ENCODE measurements around the gene SOX12. TPM values are rescaled to one million over a fixed set of nuclear protein-coding genes. Genes with fewer than 3 reads are reported as not detected.
A peak's percentile ranks its signal among the peaks of the same experiment; 100 is the strongest.
"Not testable (repeated sequence)": the region's sequence is repeated elsewhere in the genome, so short reads cannot be mapped to it uniquely, and the experiment has no call there.

SOX12 gene
- total and polyA plus RNA-seq, 2 experiments from 2014 or later: 6.9 to 15.4 TPM

DNA sequence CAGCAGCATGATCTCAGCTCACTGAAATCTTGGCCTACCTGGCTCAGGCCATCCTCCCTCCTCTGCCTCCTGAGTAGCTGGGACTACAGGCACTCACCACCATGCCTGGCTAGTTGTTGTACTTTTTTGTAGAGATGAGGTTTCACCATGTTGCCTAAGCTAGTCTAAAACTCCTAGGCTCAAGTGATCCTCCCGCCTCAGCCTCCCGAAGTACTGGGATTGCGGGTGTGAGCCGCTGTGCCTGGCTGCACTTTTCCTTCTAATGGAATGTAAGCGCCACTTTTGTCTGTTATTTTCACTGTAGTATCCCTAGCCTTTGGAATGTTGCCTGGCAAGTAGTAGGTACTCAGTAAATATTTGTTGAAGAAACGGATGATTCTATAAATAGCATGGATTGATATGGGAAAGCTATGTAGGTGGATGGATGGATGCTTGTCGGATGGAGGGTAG lies 44.8 kb downstream of the SOX12 start:
- Histone ChIP-seq H3K9me3 (ENCODE audit: low read depth) (no peaks in the 10 kb centered on the region), H3K9me2 (replicated peaks; ENCODE audit: insufficient read depth) (no peaks in the 10 kb centered on the region), H3K4me2 (no peak overlapping the region), H3K27ac (peak overlapping the region; percentile 89), H3K4me3 (no peak overlapping the region), H3K4me1 (ENCODE audit: insufficient read depth) (peaks cover 43% of the 10 kb centered on the region), H3K79me2 (no peaks in the 10 kb centered on the region), H3K27me3 (no peaks in the 10 kb centered on the region), H4K20me1 (ENCODE audit: insufficient read depth, poor library complexity, severe bottlenecking) (no peaks in the 10 kb centered on the region), H3K36me3 (replicated peaks; ENCODE audit: insufficient read depth, low read depth) (no peaks in the 10 kb centered on the region), H2AFZ (no peak overlapping the region)
- peak; percentile 61 for DNase-seq (ENCODE audit: low spot score)
- TF ChIP-seq EZH2phosphoT487 (IDR thresholded peaks at IDR 0.05; ENCODE audit: low read depth, severe bottlenecking, unreplicated experiment) (no peak), EZH2 (IDR thresholded peaks at IDR 0.05; ENCODE audit: borderline replicate concordance) (no peak)
- TF ChIP-seq, protein P1, sequence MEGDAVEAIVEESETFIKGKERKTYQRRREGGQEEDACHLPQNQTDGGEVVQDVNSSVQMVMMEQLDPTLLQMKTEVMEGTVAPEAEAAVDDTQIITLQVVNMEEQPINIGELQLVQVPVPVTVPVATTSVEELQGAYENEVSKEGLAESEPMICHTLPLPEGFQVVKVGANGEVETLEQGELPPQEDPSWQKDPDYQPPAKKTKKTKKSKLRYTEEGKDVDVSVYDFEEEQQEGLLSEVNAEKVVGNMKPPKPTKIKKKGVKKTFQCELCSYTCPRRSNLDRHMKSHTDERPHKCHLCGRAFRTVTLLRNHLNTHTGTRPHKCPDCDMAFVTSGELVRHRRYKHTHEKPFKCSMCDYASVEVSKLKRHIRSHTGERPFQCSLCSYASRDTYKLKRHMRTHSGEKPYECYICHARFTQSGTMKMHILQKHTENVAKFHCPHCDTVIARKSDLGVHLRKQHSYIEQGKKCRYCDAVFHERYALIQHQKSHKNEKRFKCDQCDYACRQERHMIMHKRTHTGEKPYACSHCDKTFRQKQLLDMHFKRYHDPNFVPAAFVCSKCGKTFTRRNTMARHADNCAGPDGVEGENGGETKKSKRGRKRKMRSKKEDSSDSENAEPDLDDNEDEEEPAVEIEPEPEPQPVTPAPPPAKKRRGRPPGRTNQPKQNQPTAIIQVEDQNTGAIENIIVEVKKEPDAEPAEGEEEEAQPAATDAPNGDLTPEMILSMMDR (IDR thresholded peaks at IDR 0.05; ENCODE audit: poor library complexity): no peak
- WGBS (ENCODE audit: low lambda C conversion rate, missing lambda C conversion rate): 56% methylated on average over 7 of the region's 7 CpGs

DNA sequence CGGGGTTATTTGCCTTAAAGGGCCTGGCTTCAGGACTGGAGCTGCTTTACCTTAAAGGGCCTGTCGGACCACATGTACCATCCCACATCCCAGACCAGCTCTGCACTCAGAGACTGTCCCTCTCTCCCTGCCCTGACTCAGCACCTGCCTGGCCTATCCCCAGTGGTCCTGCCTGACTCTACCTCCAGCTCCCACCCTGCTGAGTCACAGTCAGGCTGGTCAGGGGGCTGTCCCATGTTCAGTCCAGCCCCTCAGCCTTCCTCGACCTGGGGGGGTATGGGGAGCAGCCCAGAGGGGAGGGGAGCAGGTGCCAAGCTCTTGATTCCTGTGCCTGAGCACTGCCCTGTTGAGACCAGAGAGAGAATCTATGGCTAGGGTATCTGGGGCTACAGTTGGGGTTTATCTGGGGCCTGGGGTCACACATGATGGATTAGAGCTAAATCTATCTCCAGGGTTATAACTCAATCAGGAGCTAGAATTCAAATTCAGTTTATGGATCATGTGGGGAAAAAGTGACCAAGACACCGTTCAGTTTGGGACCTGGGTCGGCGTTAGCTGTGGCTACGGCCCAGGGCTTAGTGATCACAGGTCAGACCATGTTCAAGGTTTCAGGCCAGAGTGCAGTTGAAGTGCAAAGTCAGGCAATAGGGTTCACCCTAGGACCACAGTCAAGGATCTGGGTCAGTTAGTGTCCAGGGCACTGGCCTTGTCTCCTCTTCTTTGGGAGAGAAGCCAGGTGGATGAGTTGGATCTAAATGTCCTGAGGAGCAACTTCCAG lies 45.8 kb downstream of the SOX12 start:
- Histone ChIP-seq H3K9me3 (ENCODE audit: low read depth) (no peaks in the 10 kb centered on the region), H3K9me2 (replicated peaks; ENCODE audit: insufficient read depth) (no peaks in the 10 kb centered on the region), H3K4me2 (peak overlapping the region; percentile 5), H4K20me1 (ENCODE audit: insufficient read depth, poor library complexity, severe bottlenecking) (no peaks in the 10 kb centered on the region), H3K79me2 (no peaks in the 10 kb centered on the region), H2AFZ (no peak overlapping the region), H3K27me3 (no peaks in the 10 kb centered on the region), H3K27ac (peak overlapping the region; percentile 89), H3K4me3 (no peak overlapping the region), H3K4me1 (ENCODE audit: insufficient read depth) (peaks cover 34% of the 10 kb centered on the region), H3K36me3 (replicated peaks; ENCODE audit: insufficient read depth, low read depth) (no peaks in the 10 kb centered on the region)
- no peak for TF ChIP-seq EZH2 (IDR thresholded peaks at IDR 0.05; ENCODE audit: borderline replicate concordance)
- no peak for TF ChIP-seq EZH2phosphoT487 (IDR thresholded peaks at IDR 0.05; ENCODE audit: low read depth, severe bottlenecking, unreplicated experiment)
- no peak for DNase-seq (ENCODE audit: low spot score)
- WGBS (ENCODE audit: low lambda C conversion rate, missing lambda C conversion rate): 82% methylated on average over 7 of the region's 7 CpGs

DNA sequence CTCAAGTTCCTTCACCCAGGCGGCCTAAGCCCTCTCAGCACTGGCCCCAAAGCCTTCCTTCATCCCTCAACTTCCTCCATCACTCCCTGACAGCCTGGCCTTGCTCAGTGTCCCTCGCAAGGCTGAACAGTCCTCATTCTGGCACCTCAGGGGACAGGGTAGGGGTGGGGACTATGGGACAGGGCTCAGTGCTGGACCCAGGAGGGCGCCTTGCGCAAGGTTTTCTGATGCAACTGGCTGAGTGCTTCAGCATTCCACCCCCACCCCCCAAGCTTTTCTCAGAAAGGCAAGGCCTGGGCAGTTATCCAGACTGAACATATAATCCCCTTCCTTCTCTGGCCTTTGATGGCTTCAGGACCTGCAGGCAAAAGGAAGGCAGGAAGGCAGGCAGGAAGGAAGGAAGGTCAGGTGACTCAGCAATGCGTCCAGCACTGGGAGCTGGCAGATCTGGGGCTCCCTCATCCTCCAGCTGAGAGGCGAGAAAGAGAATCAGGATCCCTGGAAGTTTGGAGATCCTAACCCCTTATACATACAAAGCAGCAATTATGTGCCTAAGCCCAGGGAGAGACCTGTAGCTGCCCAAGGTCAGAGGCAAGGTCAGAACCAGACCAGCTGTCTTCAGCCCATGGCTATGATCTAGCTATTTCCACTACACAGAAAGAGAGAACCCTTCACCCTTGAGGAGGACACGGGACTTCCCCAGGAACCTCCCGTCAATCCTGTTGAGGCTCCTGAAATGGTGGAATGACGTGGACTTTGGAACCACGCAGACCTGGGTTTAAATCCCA lies 46.6 kb downstream of the SOX12 start:
- no peaks in the 10 kb centered on the region for H4K20me1 ChIP-seq (ENCODE audit: insufficient read depth, poor library complexity, severe bottlenecking)
- peak overlapping the region; percentile 89 for H3K27ac ChIP-seq
- 70% methylated on average over 10 of the region's 10 CpGs for WGBS (ENCODE audit: low lambda C conversion rate, missing lambda C conversion rate)
- TF ChIP-seq, protein P1 (IDR thresholded peaks at IDR 0.05; ENCODE audit: poor library complexity): no peak
- TF ChIP-seq EZH2phosphoT487 (IDR thresholded peaks at IDR 0.05; ENCODE audit: low read depth, severe bottlenecking, unreplicated experiment) (no peak), EZH2 (IDR thresholded peaks at IDR 0.05; ENCODE audit: borderline replicate concordance) (no peak)
- H3K9me2 ChIP-seq (replicated peaks; ENCODE audit: insufficient read depth): no peaks in the 10 kb centered on the region
- no peaks in the 10 kb centered on the region for H3K79me2 ChIP-seq
- H3K9me3 ChIP-seq (ENCODE audit: low read depth): no peaks in the 10 kb centered on the region
- no peak overlapping the region for H2AFZ ChIP-seq
- H3K4me2 ChIP-seq: peak overlapping the region; percentile 5
- DNase-seq (ENCODE audit: low spot score): peak; percentile 89
- no peaks in the 10 kb centered on the region for H3K36me3 ChIP-seq (replicated peaks; ENCODE audit: insufficient read depth, low read depth)
- no peaks in the 10 kb centered on the region for H3K27me3 ChIP-seq
- no peak overlapping the region for H3K4me3 ChIP-seq
- H3K4me1 ChIP-seq (ENCODE audit: insufficient read depth): peaks cover 34% of the 10 kb centered on the region

DNA sequence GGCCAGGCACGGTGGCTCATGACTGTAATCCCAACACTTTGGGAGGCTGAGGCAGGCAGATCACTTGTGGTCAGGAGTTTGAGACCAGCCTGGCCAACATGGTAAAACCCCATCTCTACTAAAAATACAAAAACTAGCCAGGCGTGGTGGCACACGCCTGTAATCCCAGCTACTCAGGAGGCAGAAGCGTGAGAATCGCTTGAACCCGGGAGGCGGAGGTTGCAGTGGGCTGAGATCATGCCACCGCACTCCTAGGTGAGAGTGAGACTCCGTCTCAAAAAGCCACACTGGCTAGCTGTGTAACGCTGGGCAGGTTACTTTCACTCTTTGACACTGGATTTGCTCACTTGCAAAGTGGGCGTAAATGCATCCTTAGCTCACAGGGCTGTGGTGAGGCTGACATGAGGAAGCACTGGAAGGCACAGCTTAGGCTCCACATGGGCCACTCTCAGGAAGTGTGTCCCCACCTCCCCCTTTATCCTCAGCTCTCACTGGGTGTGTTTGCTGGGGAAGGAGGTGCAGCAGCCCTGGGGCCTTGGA lies 47.3 kb downstream of the SOX12 start:
- H4K20me1 ChIP-seq (ENCODE audit: insufficient read depth, poor library complexity, severe bottlenecking); H3K4me3 ChIP-seq; H2AFZ ChIP-seq; H3K9me3 ChIP-seq (ENCODE audit: low read depth); H3K27me3 ChIP-seq; H3K36me3 ChIP-seq (replicated peaks; ENCODE audit: insufficient read depth, low read depth); H3K79me2 ChIP-seq; H3K9me2 ChIP-seq (replicated peaks; ENCODE audit: insufficient read depth); H3K4me2 ChIP-seq; DNase-seq (ENCODE audit: low spot score): not testable (repeated sequence)
- peak overlapping the region; percentile 89 for H3K27ac ChIP-seq
- peaks cover 34% of the 10 kb centered on the region for H3K4me1 ChIP-seq (ENCODE audit: insufficient read depth)
- WGBS (ENCODE audit: low lambda C conversion rate, missing lambda C conversion rate): 92% methylated on average over 11 of the region's 11 CpGs

Data from hepatocyte (in vitro differentiated cells).